ENCODE data around the gene PPP2R2D.

- no peak for TF ChIP-seq CTCF (conservative IDR thresholded peaks at IDR 0.05)
- no peak for TF ChIP-seq ZFX (IDR thresholded peaks at IDR 0.05)
Observed at GRCh38 chr10:131960631-131961046, 59.8 kb downstream of the PPP2R2D start.

Measured in C4-2B (cell line).